IPS-NIHi7 (cell line): Measurements from ENCODE around the gene PPP1R13L.
A peak's percentile ranks its signal among the peaks of the same experiment; 100 is the strongest.

ENCODE experiments used
- DNase-seq: peaks from one replicate; pipeline ENCODE4 v3.0.0; 2012; ENCODE audit warnings: mixed read lengths; ENCODE audit errors: extremely low spot score

Gene PPP1R13L, protein sequence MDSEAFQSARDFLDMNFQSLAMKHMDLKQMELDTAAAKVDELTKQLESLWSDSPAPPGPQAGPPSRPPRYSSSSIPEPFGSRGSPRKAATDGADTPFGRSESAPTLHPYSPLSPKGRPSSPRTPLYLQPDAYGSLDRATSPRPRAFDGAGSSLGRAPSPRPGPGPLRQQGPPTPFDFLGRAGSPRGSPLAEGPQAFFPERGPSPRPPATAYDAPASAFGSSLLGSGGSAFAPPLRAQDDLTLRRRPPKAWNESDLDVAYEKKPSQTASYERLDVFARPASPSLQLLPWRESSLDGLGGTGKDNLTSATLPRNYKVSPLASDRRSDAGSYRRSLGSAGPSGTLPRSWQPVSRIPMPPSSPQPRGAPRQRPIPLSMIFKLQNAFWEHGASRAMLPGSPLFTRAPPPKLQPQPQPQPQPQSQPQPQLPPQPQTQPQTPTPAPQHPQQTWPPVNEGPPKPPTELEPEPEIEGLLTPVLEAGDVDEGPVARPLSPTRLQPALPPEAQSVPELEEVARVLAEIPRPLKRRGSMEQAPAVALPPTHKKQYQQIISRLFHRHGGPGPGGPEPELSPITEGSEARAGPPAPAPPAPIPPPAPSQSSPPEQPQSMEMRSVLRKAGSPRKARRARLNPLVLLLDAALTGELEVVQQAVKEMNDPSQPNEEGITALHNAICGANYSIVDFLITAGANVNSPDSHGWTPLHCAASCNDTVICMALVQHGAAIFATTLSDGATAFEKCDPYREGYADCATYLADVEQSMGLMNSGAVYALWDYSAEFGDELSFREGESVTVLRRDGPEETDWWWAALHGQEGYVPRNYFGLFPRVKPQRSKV

DNA sequence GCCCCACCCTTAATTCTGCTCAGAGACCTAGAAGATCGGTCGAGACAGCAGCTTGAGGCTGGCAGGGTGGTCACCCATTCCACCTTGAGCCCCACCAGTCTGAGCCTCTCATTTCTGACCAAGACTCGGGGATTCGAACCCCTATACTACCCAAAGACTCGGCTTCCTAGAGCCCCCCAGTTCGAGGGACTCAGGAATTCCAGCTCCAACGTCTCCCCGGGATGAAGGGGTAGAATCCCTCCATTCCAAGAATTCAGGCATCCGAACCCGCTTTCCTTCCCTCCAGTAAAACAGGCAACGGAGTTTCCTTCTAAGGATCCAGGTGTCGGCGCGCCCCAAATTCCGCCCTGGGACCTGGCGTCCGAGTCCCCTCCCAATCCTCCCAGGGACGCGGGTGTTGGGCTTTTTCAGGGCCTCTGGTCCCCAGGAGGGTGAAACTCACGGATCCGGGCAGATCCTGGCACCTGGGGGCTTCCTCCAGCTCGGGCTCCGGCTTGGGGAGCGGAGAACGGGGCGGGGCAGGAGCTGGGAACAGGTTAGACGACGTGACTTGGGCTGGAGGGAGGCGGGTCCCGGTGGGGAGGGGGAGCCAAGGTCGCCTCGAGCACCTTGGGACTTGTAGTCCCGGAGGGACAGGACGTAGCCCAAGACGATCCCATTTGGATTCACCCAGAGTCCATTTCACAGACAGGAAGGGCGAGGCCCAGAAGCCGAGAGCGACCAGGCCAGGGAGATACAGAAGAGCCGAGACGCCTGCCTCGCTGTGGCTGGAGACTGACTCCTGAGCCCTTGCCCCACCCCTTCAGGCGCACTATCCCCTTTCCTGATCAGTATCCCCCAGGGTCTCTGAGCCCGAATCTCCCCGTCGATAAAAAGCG is at the start of gene PPP1R13L:
TSS of gene PPP1R13L (minus strand) at position 513 of the 878 bp plus-strand sequence. CDS start 6,751 bp downstream, outside the sequence.
- DNase-seq, result peak; percentile 88

DNA sequence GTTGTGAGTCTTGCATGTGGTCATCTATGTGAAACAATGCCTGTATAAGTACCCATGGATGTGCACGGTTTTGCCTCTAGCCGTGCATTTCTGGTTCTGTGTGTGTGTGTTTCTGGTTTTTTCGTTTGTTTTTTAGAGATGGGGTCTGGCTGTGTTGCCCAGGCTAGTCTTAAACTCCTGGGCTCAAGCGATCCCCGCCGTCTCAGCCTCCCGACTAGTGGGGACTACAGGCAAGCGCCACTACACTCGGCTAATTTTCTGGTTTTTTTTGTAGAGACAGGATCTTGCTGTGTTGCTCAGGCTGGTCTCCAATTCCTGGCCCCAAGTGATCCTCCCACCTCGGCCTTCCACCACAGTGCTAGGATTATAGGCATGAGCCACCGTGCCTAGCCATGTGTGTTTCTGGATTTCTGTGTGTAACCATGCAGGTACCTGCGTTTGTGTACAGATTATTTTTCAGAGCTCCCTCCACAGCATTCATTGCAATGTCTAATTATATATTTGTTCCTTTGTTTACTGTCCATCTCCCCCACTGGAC is 47.0 kb upstream of the PPP1R13L start:
- no peak for DNase-seq

DNA sequence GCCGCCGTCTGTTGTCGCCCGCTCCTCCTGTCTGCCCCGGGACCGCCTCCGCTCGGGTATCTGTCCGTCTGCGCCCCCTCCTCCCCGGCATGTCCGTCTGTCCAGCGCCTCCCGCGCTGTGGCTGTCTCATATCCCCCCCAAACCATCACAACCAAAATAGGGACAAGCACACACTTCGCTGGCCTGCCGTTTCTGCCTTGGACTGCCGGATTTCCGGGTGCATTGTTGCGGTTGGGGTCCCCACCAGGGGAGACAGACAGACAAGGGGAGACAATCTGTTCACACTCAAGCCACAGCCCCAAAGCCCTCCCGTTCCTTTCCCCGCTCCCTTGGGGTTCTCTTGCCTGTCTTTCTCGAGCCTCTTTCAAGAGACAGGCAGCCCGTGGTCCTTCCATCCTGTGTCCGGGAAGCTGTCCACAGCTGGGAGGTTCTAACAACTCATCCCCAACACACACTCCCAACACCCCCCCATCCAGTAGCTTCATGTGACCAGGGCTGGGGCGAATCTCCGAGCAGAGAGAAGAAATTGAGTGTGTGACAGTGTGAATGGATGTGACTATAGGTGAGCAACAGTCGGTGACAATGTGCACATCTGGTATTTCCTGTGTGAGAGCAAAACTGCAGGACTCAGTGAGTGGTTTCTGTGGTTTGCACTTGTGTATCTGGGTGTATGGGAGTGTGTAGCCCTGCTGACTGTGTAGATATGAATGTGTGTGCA is 46.4 kb upstream of the PPP1R13L start:
- no peak for DNase-seq

DNA sequence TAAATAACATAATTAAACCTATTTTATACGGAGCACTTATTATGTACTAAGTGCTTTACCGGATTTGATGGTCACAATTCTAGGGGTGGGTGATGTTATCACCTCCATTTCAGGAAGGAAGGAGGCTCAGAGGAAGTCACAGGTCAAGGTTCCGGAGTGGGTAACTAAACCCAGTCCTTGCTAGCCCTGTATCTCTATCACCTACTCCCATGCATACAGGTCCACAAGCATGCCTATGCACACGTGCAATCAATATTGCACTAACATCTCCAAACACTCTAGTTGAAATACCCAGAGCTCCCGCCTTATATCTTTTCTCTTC is 45.1 kb upstream of the PPP1R13L start:
- DNase-seq, result no peak

DNA sequence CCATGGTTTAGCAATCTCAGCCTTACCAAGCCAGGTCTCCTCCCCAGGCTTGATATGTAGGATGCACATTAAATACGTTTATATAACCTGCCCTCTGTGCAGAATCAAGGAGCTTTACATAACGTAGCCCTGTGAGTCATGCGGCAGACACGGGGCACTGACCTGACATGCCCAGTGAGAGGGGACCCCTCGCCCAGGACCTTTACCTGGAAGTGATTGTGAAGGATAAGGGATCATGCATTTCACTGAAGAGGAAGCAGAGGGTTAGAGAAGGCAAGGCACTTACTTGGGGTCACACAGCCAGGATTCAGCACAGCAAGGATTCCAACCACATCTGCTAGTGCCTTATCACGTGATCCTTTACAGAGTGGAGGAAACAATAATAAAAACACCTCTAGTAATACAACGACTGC is 44.0 kb upstream of the PPP1R13L start:
- no peak for DNase-seq

DNA sequence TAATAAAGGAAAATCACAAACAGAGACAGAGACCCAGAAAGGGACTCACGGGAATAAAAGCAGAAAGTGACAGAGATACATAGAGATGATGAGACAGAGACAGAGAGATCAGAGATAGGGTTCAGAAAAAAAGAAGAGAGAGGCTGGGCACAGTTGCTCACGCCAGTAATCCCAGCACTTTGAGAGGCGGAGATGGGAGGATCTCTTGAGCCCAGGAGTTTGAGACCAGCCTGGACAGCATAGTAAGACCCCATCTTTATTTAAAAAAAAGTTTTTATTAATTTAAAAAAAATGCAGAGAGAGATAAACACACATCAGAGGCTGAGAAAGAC is 43.5 kb upstream of the PPP1R13L start:
- DNase-seq, result no peak

DNA sequence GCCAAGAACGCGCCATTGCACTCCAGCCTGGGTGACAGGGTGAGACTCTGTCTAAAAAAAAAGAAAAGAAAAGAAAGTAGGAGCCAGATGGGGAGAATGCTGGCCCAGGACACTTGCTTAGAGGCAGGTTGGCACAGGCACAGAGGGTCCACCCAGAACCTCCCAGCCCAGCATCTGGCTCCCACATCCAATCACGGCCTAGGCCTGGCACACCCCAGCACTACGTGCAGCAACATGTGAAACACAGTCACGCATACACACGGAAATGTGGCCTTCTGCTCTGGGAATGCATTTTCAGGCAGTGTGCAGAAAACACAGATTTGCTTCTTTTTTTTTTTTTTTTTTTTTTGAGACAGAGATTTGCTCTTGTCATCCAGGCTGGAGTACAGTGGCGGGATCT is 42.1 kb upstream of the PPP1R13L start:
- no peak for DNase-seq

DNA sequence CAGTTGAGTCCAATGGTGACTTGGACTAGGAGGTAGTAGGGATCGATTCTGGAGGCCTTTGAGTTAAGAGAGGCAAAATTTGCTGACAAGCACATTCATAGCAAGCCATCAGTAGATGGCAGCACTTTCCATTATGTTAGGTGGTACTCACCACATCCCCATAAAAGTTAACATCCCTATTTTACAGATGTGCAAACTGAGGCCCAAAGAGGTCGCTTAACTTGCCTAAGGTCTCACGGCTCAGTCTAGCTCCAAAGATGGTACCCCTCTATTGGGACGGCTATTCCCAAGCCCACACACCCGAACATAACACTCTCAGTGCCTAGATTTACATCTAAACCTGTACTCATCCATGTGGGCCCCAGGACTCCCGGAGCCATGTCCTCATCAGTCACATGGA is 41.4 kb upstream of the PPP1R13L start:
- no peak for DNase-seq

DNA sequence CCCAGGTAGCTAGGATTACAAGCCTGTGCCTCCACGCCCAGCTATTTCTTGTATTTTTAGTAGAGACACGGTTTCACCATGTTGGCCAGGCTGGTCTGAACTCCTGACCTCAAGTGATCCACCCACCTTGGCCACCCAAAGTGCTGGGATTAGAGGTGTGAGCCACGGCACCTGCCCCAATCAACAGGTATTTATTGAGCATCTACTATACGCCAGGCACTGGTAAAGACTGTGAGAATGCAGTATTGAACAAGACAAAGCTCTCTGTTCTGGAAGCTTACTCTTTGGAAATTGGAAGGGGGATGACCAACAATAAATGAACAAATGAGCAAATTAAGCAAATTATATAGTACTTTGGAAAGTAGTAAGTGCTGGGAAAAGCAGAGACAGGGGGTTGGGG is 40.3 kb upstream of the PPP1R13L start:
- no peak for DNase-seq

DNA sequence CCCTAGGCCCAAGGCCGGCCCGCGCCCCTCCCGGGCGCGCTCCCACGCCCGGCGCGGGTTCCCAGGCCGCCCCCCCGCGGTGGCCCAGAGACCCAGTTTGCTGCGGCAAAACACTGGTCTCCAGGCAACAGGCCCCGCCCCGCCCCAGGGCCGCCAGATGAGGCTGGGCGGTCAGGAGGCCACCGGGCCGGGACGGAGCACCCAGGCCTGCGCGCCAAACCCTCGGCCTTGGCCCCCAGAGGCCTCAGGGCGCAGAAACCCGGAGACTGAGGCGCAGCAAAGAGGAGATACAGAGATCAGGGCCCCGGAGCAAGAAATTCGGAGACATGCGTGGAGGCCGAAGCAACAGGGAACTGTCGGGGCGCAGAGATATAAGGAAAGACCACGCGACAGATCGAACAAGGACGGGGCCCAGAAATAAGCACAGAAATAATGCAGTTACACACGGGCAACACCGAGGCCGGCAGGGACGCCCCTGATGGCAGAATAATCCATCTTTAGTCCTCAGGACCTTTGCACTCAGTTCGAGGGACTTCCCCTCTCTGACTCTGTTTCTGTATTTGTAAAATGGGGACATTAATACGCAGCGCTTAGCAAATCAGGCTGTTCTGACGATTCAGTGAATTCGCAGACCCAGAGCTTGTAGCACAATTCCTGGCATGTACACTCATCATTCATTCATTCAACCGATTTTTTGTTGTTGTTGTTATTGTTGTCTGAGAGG is 39.6 kb upstream of the PPP1R13L start:
- peak; percentile 81 for DNase-seq

DNA sequence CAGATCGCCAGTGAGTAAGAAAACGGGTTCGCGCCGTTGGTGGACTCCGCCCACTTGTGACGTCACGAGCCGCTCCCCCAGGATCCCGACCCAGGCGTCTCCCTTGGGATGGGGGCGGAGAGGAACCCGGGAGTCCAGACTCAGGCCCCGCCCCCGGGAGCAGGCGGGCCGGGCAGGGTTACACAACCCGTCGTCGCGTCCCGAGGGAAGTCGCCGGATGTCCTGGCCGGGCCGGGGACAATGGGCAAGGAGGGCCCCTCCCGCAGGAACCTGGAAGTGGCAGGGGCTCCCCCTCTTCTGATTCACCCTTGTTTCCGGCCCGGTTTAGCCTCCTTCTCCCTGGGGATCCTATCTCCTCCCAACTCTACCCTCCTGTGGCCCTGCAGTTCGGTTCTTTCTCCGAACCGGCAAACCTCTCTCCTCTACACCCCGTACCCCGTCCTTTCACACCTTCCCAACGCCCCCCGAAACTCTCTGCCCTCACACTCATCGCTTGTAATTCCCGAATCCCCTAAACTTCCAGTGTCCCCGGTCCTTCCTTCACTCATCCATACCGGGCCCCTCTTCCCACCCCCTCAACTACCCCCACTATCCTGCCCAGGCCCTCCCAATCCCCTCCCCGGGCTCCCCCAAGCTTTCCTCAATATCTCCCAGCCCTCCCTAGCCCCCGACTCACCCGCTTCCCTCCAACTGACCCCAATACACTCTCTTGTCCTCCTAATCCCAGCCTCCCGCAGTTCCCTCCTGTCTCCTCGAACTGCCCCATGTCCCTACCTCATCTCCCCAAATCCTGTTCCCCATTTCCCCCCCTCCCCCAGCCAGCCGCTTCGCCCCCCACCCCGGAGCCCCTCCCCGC is 38.8 kb upstream of the PPP1R13L start:
- DNase-seq, result peak; percentile 90

DNA sequence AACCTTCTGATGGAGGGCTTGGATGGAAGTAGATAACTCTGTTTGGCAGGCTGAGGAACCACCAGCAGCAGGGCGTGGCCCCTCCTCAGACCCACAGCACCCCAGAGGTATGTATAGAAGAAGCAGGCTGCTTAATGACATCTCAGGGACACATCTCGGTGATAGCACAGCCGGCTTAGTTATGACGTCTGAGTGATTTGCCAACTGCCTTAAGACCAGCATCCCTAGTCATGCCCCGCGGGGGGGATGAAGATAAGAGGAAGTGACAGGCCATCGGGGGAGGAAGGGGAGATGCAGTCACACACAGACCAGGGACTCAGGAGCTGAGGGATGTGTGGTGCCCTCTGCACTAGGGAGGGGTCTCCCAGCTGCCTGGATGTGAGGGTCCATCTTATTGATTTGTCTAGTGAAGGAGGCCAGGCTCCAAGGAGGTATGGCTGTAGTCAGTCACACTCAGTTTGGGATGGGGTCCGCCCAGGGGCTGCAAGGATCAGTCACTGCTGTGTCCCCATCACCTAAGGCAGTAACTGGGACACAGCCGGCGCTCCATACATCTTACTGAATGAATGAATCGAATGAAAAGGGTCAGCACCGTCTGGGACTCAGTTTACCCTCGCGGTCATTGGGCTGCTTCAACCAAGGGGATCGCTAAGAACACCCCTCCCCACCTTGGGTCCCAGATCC is 38.1 kb upstream of the PPP1R13L start:
- DNase-seq, result no peak

DNA sequence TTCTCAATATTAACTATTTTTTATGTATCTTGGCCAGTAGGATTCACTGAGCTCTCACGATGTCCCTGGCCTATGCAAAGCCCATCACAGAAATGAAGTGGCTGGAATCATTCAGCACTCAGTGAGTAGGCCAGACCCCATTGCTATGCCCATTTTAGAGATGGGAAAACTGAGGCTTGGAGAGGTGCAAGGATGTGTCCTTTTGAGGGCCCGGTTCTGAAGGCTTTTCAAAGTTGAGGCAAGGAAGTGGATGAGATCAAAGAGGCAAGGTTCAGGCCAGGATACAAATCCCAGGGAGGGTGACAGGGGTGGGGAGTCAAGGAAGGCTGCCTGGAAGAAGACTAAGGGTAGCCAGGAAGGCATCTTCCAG is 37.5 kb upstream of the PPP1R13L start:
- DNase-seq, result no peak

DNA sequence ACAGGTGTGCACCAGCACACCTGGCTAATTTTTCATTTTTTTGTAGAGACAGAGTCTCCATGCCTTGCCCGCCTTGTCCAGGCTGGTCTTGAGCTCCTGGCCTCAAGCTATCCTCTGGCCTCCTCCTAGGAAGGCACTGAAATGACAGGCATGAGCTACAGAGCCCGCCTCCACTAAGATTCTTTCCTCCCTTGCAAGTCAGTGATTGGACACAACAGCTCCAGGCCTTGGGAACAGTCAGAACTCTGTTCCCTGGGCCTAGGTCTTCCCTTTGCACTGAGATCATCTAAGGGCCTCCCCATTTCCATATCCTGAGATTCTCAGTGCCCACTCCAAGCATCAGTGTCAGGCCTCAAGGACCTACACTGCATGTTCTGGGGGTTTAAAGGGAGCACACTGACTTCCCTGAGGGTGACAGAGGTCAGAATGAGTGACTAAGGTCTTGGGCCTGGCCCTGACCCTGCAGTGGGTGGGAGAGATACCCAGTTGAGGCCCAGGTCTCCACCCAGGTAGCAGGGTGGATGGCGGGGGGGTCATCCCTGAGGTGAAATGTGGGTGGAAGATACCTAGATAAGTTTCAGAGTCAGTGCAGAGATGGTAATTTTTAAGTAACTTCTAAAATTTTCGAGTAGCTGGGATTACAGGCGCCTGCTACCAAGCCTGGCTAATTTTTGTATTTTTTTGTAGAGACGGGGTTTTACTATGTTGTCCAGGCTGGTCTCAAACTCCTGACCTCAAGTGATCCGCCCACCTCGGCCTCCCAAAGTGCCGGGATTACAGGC is 36.2 kb upstream of the PPP1R13L start:
- DNase-seq, result no peak

DNA sequence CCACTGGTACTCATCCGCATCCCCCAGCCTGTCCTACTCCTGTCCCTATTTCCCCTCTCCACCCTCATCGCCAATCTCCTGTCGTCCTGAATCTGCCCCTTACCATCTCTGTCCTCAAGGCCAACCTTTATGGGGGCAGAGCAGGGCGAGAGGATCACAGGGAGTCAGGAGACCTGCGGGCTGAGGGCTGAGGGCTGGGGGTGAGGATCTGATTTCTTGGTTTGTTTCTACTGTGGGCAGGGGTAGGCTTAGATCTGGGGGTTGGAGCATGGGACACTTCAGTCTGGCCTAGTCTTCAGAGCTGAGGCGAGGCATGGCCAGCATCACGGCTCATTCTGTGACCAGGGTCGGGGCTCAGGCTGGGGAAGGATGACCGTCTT is 35.4 kb upstream of the PPP1R13L start:
- no peak for DNase-seq

DNA sequence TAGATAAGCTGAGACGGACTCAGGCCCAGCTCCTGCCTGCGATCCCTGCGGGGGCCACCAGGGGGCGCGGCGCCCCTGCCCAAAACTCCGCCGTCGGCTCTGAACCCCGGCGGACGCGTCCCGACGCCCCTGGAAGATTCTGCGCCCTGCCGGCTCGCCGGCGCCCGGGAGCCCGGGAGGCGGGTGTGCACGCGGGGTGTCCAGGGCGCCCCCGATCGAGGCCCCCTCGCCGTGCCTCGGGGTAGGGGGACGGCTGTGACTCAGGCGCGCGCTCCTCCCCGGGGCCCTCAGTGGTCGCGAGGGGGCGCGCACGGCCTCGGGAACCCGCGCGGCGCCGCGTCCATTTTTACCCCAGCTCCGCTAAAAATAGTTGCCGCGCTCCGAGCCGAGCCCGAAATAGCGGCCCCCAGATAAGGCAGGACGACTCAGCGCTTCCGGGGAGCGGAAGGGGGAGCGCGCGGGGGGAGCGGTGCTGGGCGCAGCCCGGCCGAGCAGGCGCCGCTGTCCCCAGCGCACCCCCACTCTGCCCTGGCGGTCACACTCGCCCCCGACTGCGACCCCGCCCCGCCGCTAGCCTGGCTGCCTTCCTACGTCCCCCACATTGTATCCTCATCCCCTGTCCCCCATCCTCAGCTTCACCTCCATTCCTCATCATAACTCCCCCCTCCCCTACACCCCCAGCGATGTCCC is 34.8 kb upstream of the PPP1R13L start:
- DNase-seq, result peak; percentile 61

DNA sequence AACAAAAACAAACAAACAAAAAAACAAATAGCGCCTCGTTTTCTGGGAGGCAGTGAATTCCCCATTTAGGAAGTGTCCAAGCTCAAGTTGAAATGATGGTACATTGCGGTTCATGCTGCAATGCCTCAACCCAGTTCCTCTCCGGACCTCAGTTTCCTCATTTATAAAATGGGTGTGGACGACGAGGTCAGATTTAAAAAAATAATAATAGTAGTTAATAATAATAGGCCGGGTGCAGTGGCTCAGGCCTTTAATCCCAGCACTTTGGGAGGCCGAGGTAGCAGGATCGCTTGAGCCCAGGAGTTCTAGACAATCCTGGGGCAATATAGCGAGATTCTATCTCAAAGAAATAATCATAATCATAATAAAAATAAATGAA is 34.3 kb upstream of the PPP1R13L start:
- no peak for DNase-seq

DNA sequence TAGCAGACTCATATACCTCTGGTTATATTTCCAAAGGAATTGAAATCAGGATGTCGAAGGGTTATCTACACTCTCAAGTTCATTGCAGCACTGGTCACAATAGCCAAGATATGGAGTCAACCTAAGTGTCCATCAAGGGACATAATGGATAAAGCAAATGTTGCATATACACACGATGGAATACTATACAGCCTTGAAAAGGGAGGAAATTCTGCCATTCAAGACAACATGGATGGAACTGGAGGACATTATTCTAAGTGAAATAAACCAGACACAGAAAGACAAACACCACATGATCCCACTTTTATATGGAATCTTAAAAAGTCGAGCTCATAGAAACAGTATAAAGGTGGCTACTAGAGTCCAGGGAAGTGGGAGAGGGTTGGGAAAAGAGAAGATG is 32.5 kb upstream of the PPP1R13L start:
- no peak for DNase-seq
